ENCODE results near the gene ARHGEF28. TPM values are rescaled to one million over a fixed set of nuclear protein-coding genes. Genes with fewer than 3 reads are reported as not detected.

ARHGEF28 gene
- total and polyA plus RNA-seq, 10 of the 15 experiments (the other 5 are each of a cell fraction or from before 2014, with no cell fraction given), result 0.10 to 0.72 (median 0.22) TPM; not detected in 2

DNA sequence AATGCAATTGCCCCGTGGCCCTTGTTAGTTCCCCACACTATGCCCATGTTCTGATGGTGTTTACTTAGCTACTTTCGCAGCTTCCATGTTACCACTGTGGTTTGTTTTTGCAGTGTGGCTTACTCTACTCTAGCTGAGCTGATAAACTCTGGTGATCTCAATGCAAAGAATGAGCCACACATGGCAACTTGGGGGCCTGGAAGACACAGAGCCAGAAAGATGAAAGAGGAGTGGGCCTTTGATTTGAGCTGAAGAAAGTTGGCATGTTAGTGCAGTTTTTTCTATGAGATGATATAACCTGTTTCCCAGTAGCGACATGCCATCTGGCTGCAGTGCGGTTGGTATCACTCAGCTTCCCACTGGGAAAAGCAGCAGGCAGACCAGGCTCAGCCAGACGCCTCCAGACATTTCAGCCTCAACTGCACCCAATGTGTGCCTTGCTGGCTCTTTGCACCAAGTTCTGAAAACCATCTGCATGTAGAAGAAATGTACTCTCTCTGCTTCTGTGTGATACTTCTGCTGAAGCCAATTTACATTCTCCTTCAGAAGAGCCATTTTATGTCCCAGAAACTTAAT is 329.4 kb downstream of the ARHGEF28 start:
- CTCF ChIA-PET, result interaction anchor here (0.7 to 1.2 kb wide), 2 partner anchors 9 to 51 kb away, joined by 3 to 4 read pairs; no protein-coding TSS in a partner anchor
- Histone ChIP-seq H3K4me3 (no peak overlapping the region), H3K9me3 (replicated peaks; ENCODE audit: control insufficient read depth, insufficient read depth, low read length) (no peaks in the 10 kb centered on the region), H3K4me1 (ENCODE audit: control insufficient read depth, insufficient read depth, low read length) (no peaks in the 10 kb centered on the region), H3K79me2 (ENCODE audit: control insufficient read depth, insufficient read depth, low read length) (no peaks in the 10 kb centered on the region), H4K20me1 (ENCODE audit: control insufficient read depth, insufficient read depth) (no peaks in the 10 kb centered on the region), H3K27ac (ENCODE audit: control insufficient read depth, insufficient read depth) (no peak overlapping the region), H3K27me3 (replicated peaks in 1 of 2; ENCODE audit: control insufficient read depth in 2 of 2, insufficient read depth in 2 of 2, low read length in 1 of 2) (no peaks in the 10 kb centered on the region; a peak in 2 of 4 replicates), H3K36me3 (ENCODE audit: control insufficient read depth in 2 of 2, insufficient read depth in 2 of 2, low read length in 1 of 2) (no peaks in the 10 kb centered on the region), H3K9ac (ENCODE audit: control insufficient read depth, insufficient read depth, low read length) (no peak overlapping the region), H3K4me2 (ENCODE audit: control insufficient read depth, insufficient read depth) (no peak overlapping the region), H2AFZ (ENCODE audit: control insufficient read depth, low read depth, low read length) (no peak overlapping the region)
- FAIRE-seq (no peak), DNase-seq (ENCODE audit: low read depth, low spot score) (no peak), ATAC-seq (no peak)
- WGBS (ENCODE audit: insufficient coverage, insufficient replicate concordance, low lambda C conversion rate, missing lambda C conversion rate), result 28% methylated on average over 5 of the region's 5 CpGs
- SMC1A ChIA-PET (ENCODE audit: uncharacterized antibody, unreplicated experiment), result interaction anchor here (0.7 to 1.3 kb wide), 2 partner anchors 22 to 122 kb away, joined by 3 read pairs; no protein-coding TSS in a partner anchor
- no peak for TF ChIP-seq EZH2 (IDR thresholded peaks at IDR 0.05; ENCODE audit: borderline replicate concordance, control insufficient read depth, low read depth, low read length)
- no peak for TF ChIP-seq CHD1 (IDR thresholded peaks at IDR 0.05; ENCODE audit: low read depth, low read length)
- TF ChIP-seq DPF2 (IDR thresholded peaks at IDR 0.05), result no peak
- no peak for TF ChIP-seq TCF12 (IDR thresholded peaks at IDR 0.05; ENCODE audit: low read depth, low read length)
- RAD21 ChIA-PET (ENCODE audit: unreplicated experiment), result no interaction called here
- BruUV-seq (replicated peaks), result no TSS peak
- intact Hi-C loops (cut with micrococcal nuclease; ENCODE audit: unreplicated experiment), result no loop called here
- in situ Hi-C loops (cut with MboI), result no loop called here
- POLR2A ChIA-PET, result interaction anchor here (0.5 kb wide), 1 partner anchor 648 kb away, joined by 7 read pairs; no protein-coding TSS in a partner anchor

DNA sequence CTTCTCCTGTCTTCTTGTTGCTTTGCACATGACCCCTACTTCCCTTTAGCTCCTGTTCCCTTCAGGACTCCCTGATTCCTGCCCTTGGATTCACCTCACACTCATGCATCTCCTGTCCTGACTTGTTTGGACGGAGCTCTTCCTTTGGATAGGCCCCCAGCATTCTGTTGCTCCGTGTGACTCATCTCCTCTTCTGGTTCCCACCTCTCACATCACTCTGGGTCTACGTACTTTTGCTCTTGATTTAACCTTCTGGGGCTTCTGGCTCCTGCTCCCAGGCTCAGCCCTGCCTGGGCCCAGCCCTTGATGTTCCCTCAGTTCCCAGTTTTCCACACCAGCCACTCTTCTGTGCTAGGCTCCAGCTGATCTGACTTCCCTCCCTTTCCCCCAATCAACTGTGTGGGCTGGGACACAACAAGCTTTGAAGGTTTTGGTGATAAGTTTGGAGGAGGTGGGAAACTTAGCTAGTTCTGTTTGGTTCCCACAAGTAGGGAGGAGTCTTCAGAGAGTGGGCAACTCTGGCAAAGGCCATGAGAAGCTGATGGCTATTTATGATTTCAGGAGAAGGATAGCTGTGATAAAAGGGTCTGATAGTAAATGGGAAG is 331.5 kb downstream of the ARHGEF28 start:
- Histone ChIP-seq H3K4me1 (ENCODE audit: control insufficient read depth, insufficient read depth, low read length) (no peaks in the 10 kb centered on the region), H4K20me1 (ENCODE audit: control insufficient read depth, insufficient read depth) (no peaks in the 10 kb centered on the region), H3K9me3 (replicated peaks; ENCODE audit: control insufficient read depth, insufficient read depth, low read length) (no peaks in the 10 kb centered on the region), H3K4me3 (no peak overlapping the region), H3K4me2 (ENCODE audit: control insufficient read depth, insufficient read depth) (no peak overlapping the region), H3K9ac (ENCODE audit: control insufficient read depth, insufficient read depth, low read length) (no peak overlapping the region), H3K36me3 (ENCODE audit: control insufficient read depth in 2 of 2, insufficient read depth in 2 of 2, low read length in 1 of 2) (no peaks in the 10 kb centered on the region), H3K27me3 (replicated peaks in 1 of 2; ENCODE audit: control insufficient read depth in 2 of 2, insufficient read depth in 2 of 2, low read length in 1 of 2) (no peaks in the 10 kb centered on the region; a peak in 1 of 4 replicates), H2AFZ (ENCODE audit: control insufficient read depth, low read depth, low read length) (no peak overlapping the region), H3K27ac (ENCODE audit: control insufficient read depth, insufficient read depth) (no peak overlapping the region), H3K79me2 (ENCODE audit: control insufficient read depth, insufficient read depth, low read length) (no peaks in the 10 kb centered on the region)
- RAD21 ChIA-PET (ENCODE audit: unreplicated experiment), result no interaction called here
- intact Hi-C loops (cut with micrococcal nuclease; ENCODE audit: unreplicated experiment), result no loop called here
- POLR2A ChIA-PET, result no interaction called here
- ATAC-seq, result no peak
- no peak for TF ChIP-seq STAT1 (conservative IDR thresholded peaks at IDR 0.05)
- TF ChIP-seq YBX1 (IDR thresholded peaks at IDR 0.05), result no peak
- TF ChIP-seq, protein P1, sequence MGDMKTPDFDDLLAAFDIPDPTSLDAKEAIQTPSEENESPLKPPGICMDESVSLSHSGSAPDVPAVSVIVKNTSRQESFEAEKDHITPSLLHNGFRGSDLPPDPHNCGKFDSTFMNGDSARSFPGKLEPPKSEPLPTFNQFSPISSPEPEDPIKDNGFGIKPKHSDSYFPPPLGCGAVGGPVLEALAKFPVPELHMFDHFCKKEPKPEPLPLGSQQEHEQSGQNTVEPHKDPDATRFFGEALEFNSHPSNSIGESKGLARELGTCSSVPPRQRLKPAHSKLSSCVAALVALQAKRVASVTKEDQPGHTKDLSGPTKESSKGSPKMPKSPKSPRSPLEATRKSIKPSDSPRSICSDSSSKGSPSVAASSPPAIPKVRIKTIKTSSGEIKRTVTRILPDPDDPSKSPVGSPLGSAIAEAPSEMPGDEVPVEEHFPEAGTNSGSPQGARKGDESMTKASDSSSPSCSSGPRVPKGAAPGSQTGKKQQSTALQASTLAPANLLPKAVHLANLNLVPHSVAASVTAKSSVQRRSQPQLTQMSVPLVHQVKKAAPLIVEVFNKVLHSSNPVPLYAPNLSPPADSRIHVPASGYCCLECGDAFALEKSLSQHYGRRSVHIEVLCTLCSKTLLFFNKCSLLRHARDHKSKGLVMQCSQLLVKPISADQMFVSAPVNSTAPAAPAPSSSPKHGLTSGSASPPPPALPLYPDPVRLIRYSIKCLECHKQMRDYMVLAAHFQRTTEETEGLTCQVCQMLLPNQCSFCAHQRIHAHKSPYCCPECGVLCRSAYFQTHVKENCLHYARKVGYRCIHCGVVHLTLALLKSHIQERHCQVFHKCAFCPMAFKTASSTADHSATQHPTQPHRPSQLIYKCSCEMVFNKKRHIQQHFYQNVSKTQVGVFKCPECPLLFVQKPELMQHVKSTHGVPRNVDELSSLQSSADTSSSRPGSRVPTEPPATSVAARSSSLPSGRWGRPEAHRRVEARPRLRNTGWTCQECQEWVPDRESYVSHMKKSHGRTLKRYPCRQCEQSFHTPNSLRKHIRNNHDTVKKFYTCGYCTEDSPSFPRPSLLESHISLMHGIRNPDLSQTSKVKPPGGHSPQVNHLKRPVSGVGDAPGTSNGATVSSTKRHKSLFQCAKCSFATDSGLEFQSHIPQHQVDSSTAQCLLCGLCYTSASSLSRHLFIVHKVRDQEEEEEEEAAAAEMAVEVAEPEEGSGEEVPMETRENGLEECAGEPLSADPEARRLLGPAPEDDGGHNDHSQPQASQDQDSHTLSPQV (IDR thresholded peaks at IDR 0.05), result no peak
- no peak for TF ChIP-seq SREBF1 (IDR thresholded peaks at IDR 0.05; ENCODE audit: low read length)
- no peak for TF ChIP-seq CBX3 (IDR thresholded peaks at IDR 0.05; ENCODE audit: borderline replicate concordance, low read depth)
- in situ Hi-C loops (cut with MboI), result no loop called here
- SMC1A ChIA-PET (ENCODE audit: uncharacterized antibody, unreplicated experiment), result interaction anchor here (1.1 kb wide), 1 partner anchor 13 kb away, joined by 3 read pairs; no protein-coding TSS in a partner anchor
- no peak for FAIRE-seq
- 0% methylated on average over 3 of the region's 3 CpGs for WGBS (ENCODE audit: insufficient coverage, insufficient replicate concordance, low lambda C conversion rate, missing lambda C conversion rate)
- BruUV-seq (replicated peaks), result no TSS peak
- CTCF ChIA-PET, result interaction anchor here (0.6 to 0.7 kb wide), 2 partner anchors 15 to 1781 kb away, joined by 3 read pairs; no protein-coding TSS in a partner anchor
- no peak for DNase-seq (ENCODE audit: low read depth, low spot score)

All from GM12878 (cell line).